DOHH2 (cell line): ENCODE data around the gene AXIN1.

Experiments
- H3F3A ChIP-seq: fragments of 200-600 bp; sonication (generic), shearing (Covaris generic); 2 replicates; pipeline ENCODE4 v1.6.0; 2016; ENCODE audit warnings: antibody characterized with exemption, mild to moderate bottlenecking; ENCODE audit not compliant: control insufficient read depth, insufficient read depth
- H3K27ac ChIP-seq: fragments of 200-600 bp; sonication (generic); 2 replicates; pipeline ENCODE4 v1.5.1; 2014; ENCODE audit warnings: low read depth, mild to moderate bottlenecking, low read length, moderate library complexity
- H3K27me3 ChIP-seq: fragments of 200-600 bp; sonication (generic); 2 replicates; pipeline ENCODE4 v1.6.1; 2014; ENCODE audit warnings: mild to moderate bottlenecking, low read length, mixed read lengths; ENCODE audit not compliant: control insufficient read depth
- H3K36me3 ChIP-seq: fragments of 200-600 bp; sonication (generic); 2 replicates; pipeline ENCODE4 v1.6.1; 2014; ENCODE audit warnings: mild to moderate bottlenecking, low read length, moderate library complexity, mixed read lengths; ENCODE audit not compliant: control insufficient read depth
- H3K4me1 ChIP-seq: fragments of 200-600 bp; sonication (generic); 2 replicates; pipeline ENCODE4 v1.6.1; 2014; ENCODE audit warnings: mild to moderate bottlenecking, low read length, mixed read lengths; ENCODE audit not compliant: control insufficient read depth
- H3K4me2 ChIP-seq: fragments of 200-600 bp; sonication (generic); 2 replicates; pipeline ENCODE4 v1.6.0; 2014; ENCODE audit warnings: mild to moderate bottlenecking, low read length, moderate library complexity
- H3K4me3 ChIP-seq: fragments of 200-600 bp; sonication (generic); 2 replicates; pipeline ENCODE4 v1.5.1; 2014; ENCODE audit warnings: mild to moderate bottlenecking, low read length, mixed read lengths
- H3K79me2 ChIP-seq: fragments of 200-600 bp; sonication (generic); 2 replicates; pipeline ENCODE4 v1.6.1; 2014; ENCODE audit warnings: mild to moderate bottlenecking, low read length, mixed read lengths; ENCODE audit not compliant: control insufficient read depth
- H3K9me2 ChIP-seq: fragments of 200-600 bp; sonication (generic); replicated peaks from 2 replicates; pipeline ENCODE4 v1.6.1; 2014; ENCODE audit warnings: mild to moderate bottlenecking, low read length, mixed read lengths; ENCODE audit not compliant: control insufficient read depth
- H3K9me3 ChIP-seq: fragments of 200-600 bp; sonication (generic); 2 replicates; pipeline ENCODE4 v1.6.1; 2014; ENCODE audit warnings: antibody characterized with exemption, low read length, mixed read lengths; ENCODE audit not compliant: control insufficient read depth, insufficient read depth
- H4K20me1 ChIP-seq: fragments of 200-600 bp; sonication (generic); 2 replicates; pipeline ENCODE4 v1.6.0; 2014; ENCODE audit warnings: low read depth, mild to moderate bottlenecking, antibody characterized with exemption, low read length, moderate library complexity; ENCODE audit not compliant: control insufficient read depth, insufficient read depth
- CTCF ChIP-seq: fragments of 200-600 bp; sonication (generic); IDR thresholded peaks from one replicate; pipeline ENCODE4 v1.5.1; 2014; ENCODE audit warnings: antibody characterized with exemption, mild to moderate bottlenecking, low read depth, low read length; ENCODE audit not compliant: poor library complexity, severe bottlenecking
- EZH2phosphoT487 ChIP-seq: fragments of 200-600 bp; sonication (generic); IDR thresholded peaks from 2 replicates; pipeline ENCODE4 v1.6.1; 2017; ENCODE audit warnings: borderline replicate concordance, mild to moderate bottlenecking, antibody characterized with exemption, low read length, moderate library complexity, mixed read lengths

The AXIN1 gene

DNA sequence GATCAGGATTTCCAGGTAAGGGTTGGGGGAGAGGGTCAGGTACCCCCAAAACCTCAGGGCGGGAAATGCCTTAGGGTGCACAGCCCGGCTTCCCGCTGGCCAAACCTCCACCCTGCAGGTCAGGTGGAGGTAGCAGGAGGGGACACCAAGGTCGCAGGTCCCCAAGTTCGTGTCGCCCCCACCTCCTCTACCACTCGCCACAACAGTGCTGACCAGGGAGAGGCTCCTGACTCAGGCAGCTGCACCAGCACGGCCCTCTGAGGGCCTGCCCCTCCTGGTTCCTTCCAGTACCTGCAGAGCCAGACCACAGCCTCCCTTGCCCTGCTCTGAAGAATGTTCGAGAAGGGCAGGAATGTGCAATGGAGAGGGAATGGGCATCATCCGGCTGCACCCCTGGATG, 14.0 kb upstream of the AXIN1 start:
- Histone ChIP-seq H3K9me2 (no peaks in the 10 kb centered on the region), H3K4me2 (no peak overlapping the region), H3K4me1 (peaks cover 16% of the 10 kb centered on the region), H3K79me2 (peaks cover 5% of the 10 kb centered on the region), H3K4me3 (no peak overlapping the region), H3K27ac (no peak overlapping the region), H3K27me3 (no peaks in the 10 kb centered on the region), H3K9me3 (no peaks in the 10 kb centered on the region), H3K36me3 (peaks cover 32% of the 10 kb centered on the region), H3F3A (no peaks in the 10 kb centered on the region), H4K20me1 (0 out of 2 replicates have a peak, but pooled peaks cover 5% of the 10 kb centered on the region)
- TF ChIP-seq CTCF (no peak), EZH2phosphoT487 (no peak)

DNA sequence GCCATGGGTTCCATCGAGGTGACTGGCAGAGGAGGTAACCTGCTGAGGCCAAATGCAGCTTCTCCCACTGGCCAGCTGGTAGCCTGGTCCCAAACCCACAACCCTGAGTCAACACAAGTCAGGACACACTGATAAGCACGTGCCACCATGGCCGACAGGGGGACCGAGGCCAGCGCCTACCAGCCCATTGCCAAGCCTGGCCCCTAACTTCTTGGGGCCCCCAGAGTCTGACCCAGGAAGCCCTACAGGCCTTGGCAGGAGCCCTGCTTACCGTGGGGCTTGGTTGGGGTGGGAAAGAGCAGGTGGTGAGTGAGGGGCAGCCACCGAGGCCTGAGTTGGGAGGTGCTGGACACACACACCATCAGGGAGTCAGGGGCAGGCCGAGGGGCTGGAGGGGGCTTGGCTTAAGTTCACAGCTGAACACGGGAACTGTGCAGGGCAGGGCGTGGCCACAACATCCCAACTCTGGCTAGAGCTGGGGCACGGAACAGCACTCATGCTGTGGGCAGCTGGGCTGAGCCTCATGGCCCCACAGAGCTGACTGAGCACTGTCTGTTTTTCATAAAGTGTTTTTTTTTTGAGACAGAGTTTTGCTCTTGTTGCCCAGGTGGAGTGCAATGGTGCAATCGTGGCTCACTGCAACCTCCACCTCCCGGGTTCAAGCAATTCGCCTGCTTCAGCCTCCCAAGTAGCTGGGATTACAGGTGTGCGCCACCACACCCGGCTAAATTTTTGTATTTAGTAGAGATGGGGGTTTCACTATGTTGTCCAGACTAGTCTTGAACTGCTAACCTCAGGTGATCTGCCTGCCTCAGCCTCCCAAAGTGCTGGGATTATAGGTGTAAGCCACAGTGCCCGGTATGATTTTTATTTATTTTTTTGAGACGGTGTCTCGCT, 12.3 kb upstream of the AXIN1 start:
- no peaks in the 10 kb centered on the region for H3K27me3 ChIP-seq
- peaks cover 4% of the 10 kb centered on the region for H3K4me1 ChIP-seq
- 0 out of 2 replicates have a peak, but pooled peaks cover 5% of the 10 kb centered on the region for H4K20me1 ChIP-seq
- peaks cover 29% of the 10 kb centered on the region for H3K36me3 ChIP-seq
- no peaks in the 10 kb centered on the region for H3K9me2 ChIP-seq
- no peaks in the 10 kb centered on the region for H3K9me3 ChIP-seq
- no peak overlapping the region for H3K4me3 ChIP-seq
- H3F3A ChIP-seq = no peaks in the 10 kb centered on the region
- no peak overlapping the region for H3K4me2 ChIP-seq
- TF ChIP-seq EZH2phosphoT487 (no peak), CTCF (no peak)
- H3K79me2 ChIP-seq = peaks cover 3% of the 10 kb centered on the region
- no peak overlapping the region for H3K27ac ChIP-seq

DNA sequence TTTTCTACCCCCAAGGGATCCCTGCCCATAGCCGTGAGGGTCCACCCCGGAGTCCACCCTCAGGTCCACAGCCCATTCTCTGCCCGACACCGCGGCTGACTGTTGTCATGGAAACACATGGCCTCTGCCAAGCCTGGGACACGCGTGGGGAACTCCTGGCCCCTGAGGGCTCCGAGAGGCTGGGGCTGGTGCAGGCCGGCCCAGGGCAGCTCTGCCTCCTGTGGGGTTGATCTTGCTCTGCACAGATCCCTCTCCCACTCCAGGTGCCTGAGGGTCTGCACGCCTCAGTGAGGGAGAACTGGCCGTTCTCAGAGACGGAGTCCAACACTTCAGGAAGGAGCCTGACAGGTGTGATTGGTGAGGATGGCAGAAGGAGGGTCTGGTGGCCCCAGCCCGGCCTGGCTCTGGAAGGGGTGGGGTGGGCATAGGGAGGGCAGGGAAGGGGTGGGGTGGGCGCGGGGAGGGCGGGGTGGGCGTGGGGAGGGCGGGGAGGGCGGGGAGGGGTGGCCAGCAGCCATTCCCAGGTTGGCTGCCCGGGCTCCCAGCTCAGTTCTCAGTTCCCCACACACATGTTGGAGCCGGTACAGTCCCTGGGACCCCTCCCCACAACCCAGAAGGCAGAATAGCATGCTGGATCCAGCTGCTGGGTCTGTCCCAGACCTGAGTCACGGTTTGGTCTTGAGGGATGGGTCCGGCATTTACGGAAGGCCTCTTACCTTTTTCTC, 11.4 kb upstream of the AXIN1 start:
- H3K4me2 ChIP-seq = no peak overlapping the region
- no peak overlapping the region for H3K4me3 ChIP-seq
- no peaks in the 10 kb centered on the region for H3K9me2 ChIP-seq
- H4K20me1 ChIP-seq = 0 out of 2 replicates have a peak, but pooled peaks cover 5% of the 10 kb centered on the region
- H3K27ac ChIP-seq = no peak overlapping the region
- TF ChIP-seq EZH2phosphoT487 (no peak), CTCF (no peak)
- no peaks in the 10 kb centered on the region for H3K9me3 ChIP-seq
- H3F3A ChIP-seq = no peaks in the 10 kb centered on the region
- no peaks in the 10 kb centered on the region for H3K4me1 ChIP-seq
- peaks cover 22% of the 10 kb centered on the region for H3K36me3 ChIP-seq
- no peaks in the 10 kb centered on the region for H3K27me3 ChIP-seq
- H3K79me2 ChIP-seq = no peaks in the 10 kb centered on the region
